GM18519 (cell line): ENCODE measurements around the gene UBTD2.
"Not testable (repeated sequence)": the region's sequence is repeated elsewhere in the genome, so short reads cannot be mapped to it uniquely, and the experiment has no call there.

ENCODE experiments used
- ATAC-seq: cut with Tn5 transposase; IDR thresholded peaks from one replicate; pipeline ENCODE4 v1.9.1; 2021; ENCODE audit warnings: mild to moderate bottlenecking, moderate library complexity; ENCODE audit not compliant: unreplicated experiment, low FRiP score

The UBTD2 gene, protein sequence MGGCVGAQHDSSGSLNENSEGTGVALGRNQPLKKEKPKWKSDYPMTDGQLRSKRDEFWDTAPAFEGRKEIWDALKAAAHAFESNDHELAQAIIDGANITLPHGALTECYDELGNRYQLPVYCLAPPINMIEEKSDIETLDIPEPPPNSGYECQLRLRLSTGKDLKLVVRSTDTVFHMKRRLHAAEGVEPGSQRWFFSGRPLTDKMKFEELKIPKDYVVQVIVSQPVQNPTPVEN

GRCh38 chr5:172283020-172283861 lies at the start of gene UBTD2:
UBTD2 (minus strand) TSS chr5:172283764; CDS start chr5:172283665, 99 bp downstream.
- ATAC-seq, result peak; percentile 76

GRCh38 chr5:172326901-172327300 lies 43.3 kb upstream of the UBTD2 start:
- ATAC-seq, result not testable (repeated sequence)

- no peak for ATAC-seq
These were observed 41.9 kb upstream of the UBTD2 start for GRCh38 chr5:172325452-172325851.

DNA sequence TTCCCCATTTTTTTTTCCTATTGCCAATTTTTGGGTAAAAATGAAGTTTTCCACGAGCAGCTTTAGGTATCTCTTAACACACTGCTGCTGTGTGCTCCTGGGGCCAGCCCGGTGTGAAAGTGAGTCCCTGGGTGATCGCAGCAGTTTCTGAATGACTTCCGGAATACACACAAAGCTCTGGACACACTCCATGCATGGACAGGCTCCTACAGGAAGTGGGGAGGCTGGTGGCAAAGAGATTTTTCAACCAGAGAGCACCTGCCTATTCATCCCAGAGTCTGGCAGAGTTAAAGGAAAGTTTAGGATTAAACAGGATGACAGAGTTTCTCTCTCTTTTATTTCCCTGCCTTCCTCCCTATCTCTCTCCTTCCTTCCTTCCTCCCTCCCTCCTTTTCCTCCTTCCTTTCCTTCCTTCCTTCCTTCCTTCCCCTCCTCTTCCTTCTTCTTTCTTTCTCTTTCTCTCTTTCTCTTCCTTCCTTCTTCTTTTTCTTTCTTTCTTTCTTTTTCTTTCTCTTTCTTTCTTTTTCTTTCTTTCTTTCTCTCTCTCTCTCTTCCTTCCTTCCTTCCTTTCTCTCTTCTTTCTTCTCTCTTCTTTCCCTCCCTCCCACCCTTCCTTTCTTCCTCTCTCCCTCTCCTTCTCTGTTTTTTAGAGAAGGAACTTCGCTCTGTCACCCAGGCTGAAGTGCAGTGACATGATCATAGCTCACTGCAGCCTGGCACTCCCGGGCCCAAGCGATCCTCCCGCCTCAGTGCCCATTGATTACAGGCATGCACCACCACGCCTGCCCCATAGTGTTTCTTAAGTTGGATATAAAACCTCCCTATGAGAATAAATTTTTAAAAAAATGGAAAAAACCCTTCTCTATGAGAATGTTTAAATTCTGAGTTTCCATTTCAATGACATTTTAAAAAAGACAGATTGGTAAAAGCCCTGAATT lies 38.7 kb upstream of the UBTD2 start:
- no peak for ATAC-seq

DNA sequence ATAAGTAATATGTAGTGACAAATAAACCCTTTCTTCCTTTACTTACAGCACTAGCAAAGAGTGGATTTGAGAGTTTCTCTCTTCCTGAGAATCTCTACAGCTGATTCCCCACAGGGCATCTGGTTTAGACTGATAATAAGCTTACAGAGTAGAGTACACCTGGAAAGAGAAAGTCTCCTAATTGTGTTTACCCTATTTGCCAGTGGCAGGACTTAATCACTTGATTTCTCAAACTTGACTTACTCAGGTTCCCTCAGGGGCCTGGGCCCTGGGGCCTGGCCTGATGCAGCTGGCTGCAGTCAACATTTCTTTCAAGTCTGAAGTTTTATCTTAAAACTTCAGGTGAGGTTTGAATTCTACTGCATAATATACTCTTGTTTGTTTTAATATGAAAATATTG lies 38.0 kb upstream of the UBTD2 start:
- ATAC-seq, result no peak

- ATAC-seq, result no peak
These were observed 36.3 kb upstream of the UBTD2 start for GRCh38 chr5:172319708-172320441.

GRCh38 chr5:172315587-172316493 lies 32.3 kb upstream of the UBTD2 start:
- ATAC-seq, result no peak

DNA sequence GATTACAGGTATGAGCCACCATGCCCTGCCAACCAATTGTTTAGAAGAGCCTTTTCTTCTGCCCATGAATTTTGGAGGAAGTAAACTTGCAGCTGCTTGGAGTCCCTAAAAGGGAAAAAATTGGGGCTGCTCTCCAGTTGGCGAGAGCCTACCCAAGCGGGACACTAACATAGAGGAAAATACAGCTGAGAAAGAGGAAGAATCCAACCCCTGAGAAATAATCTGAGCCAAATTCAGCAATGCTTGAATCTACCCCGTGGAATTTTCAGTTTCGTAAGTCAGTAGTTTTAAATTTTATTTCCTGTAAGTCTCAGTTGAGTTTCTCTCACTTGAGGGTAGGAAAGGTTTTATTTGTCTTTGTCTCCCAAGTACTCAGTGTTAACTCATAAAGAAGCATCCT lies 30.4 kb upstream of the UBTD2 start:
- no peak for ATAC-seq

GRCh38 chr5:172312286-172312685 lies 28.7 kb upstream of the UBTD2 start:
- ATAC-seq, result no peak

- no peak for ATAC-seq
These were observed 28.0 kb upstream of the UBTD2 start for GRCh38 chr5:172311605-172312004.

DNA sequence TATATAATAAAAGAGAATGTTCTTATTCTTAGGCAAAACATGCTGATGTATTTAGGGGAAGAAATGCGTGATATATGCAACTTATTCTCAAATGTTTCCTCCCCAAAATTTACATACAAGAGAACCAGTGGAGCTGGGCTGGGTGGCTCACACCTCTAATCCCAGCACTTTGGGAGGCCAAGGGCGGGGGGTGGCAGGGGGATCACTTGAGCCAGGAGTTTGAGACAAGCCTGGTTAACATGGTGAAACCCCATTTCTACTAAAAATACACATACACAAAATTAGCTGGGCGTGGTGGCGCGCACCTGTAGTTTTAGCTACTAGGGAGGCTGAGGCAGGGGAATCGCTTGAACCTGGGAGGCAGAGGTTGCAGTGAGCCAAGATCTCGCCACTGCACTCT lies 27.5 kb upstream of the UBTD2 start:
- no peak for ATAC-seq

- ATAC-seq, result no peak
These were observed 21.8 kb upstream of the UBTD2 start for GRCh38 chr5:172305380-172305779.

DNA sequence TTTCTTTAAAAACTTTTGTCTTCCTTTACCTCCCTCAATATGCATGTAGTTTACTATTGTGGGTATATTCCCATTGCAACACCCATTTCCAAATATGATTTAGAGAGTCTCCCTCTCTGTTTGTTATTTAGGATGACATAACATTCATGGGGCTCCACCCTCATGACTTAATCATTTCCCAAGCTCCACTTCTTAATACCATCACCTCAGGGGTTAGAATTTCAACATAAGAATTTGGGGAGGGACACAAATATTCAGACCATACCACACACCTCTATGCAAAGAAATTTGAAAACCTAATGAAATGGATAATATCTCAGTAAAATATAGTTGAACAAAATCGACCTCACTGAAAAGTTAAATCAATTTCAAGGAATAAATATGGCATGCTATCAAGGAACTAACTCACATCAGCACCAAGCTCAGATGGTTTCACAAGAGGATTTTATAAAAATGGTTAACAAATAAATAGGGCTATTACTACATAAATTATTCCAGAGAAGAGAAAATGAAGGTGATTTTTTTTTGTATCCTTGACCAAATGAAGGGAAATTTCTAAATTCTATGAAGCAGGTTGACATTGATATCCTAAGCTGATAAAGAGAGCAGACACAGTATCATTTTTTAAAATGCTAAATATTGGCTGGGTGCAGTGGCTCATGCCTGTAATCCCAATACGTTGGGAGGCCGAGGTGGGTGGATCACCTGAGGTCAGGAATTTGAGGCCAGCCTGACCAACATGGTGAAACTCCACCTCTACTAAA lies 20.2 kb upstream of the UBTD2 start:
- ATAC-seq, result no peak

DNA sequence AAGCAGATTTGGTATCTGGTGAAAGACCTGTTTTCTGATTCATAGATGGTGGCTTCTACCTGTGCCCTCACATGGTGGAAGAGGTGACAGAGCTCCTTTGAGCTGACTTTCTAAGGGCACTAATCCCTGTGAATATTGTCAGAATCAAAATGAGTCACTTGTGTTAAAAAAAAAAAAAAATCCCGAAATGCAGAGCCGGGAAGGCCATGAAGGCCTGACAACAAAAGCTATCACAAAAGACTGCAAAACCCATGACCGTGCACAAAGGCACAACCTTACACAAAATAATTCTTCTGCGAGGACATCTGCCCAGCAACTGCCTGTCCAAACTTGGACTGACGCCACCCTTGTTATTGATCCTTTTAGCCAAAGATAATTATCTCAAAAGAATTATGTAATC lies 19.6 kb upstream of the UBTD2 start:
- ATAC-seq, result no peak

- no peak for ATAC-seq
These were observed 18.6 kb upstream of the UBTD2 start for GRCh38 chr5:172302047-172302710.

DNA sequence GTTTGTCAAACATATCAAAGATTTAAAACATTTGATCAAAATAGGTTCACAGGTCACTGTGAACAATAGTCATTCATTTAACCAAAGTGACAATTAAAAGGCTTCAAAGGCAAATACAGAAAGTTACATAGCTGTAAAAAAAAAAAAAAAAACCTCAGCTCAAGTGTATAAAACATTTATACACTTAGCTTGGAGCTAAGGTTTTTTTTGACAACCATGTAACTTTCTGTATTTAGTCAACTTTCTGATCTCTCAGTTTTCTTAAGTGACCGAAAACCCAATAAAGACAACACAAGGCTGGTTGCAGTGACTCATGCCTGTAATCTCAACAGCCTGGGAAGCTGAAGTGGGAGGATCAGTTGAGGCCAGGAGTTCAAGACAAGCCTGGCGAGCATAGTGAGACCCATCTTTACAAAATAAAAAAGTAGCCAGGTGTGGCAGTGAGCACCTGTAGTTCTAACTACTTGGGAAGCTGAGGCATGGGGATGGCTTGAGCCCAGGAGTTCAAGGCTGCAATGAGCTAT lies 16.4 kb upstream of the UBTD2 start:
- no peak for ATAC-seq

- no peak for ATAC-seq
These were observed 11.3 kb upstream of the UBTD2 start for GRCh38 chr5:172294831-172295230.
